GM12892 (cell line): ENCODE results near the gene PBX1.
"Not testable (repeated sequence)": the region's sequence is repeated elsewhere in the genome, so short reads cannot be mapped to it uniquely, and the experiment has no call there.

Experiments used
- DNase-seq: peaks from one replicate; pipeline ENCODE4 v3.0.0; 2011; ENCODE audit not compliant: insufficient read length
- FAIRE-seq: peaks from 2 replicates; lab custom pipeline; 2011; peaks lifted over from hg19 to GRCh38; lab: Jason Lieb, UNC
- POLR2A ChIP-seq: IDR thresholded peaks from 2 replicates; pipeline ENCODE4 v1.6.1; 2011; ENCODE audit warnings: low read depth, low read length, control low read depth
- POLR2AphosphoS5 ChIP-seq: IDR thresholded peaks from 2 replicates; pipeline ENCODE4 v1.6.1; 2011; ENCODE audit warnings: low read depth, low read length, control low read depth
- TAF1 ChIP-seq: IDR thresholded peaks from 2 replicates; pipeline ENCODE4 v1.6.1; 2011; ENCODE audit warnings: low read depth, mild to moderate bottlenecking, control low read depth, low read length, borderline replicate concordance

Gene PBX1

GRCh38 chr1:164641353-164641730 lies 82.4 kb downstream of the PBX1 start:
- DNase-seq = no peak
- FAIRE-seq = no peak
- TF ChIP-seq TAF1 = no peak

- FAIRE-seq (no peak), DNase-seq (no peak)
- no peak for TF ChIP-seq POLR2AphosphoS5
- no peak for TF ChIP-seq TAF1
- no peak for TF ChIP-seq POLR2A
Observed at GRCh38 chr1:164643018-164643417, 84.0 kb downstream of the PBX1 start.

GRCh38 chr1:164644268-164644667 lies 85.3 kb downstream of the PBX1 start:
- DNase-seq (no peak), FAIRE-seq (no peak)
- TF ChIP-seq POLR2A (no peak), TAF1 (no peak), POLR2AphosphoS5 (no peak)

- FAIRE-seq (no peak), DNase-seq (no peak)
- TF ChIP-seq POLR2AphosphoS5 = no peak
- no peak for TF ChIP-seq POLR2A
- no peak for TF ChIP-seq TAF1
Observed at GRCh38 chr1:164644774-164645644, 86.0 kb downstream of the PBX1 start.

GRCh38 chr1:164645921-164646320 lies 86.9 kb downstream of the PBX1 start:
- DNase-seq = no peak
- FAIRE-seq = no peak
- TF ChIP-seq TAF1 (no peak), POLR2AphosphoS5 (no peak), POLR2A (no peak)

GRCh38 chr1:164647211-164647610 lies 88.2 kb downstream of the PBX1 start:
- DNase-seq = no peak
- FAIRE-seq = no peak
- TF ChIP-seq TAF1 (no peak), POLR2AphosphoS5 (no peak), POLR2A (no peak)

GRCh38 chr1:164648636-164649035 lies 89.7 kb downstream of the PBX1 start:
- FAIRE-seq (no peak), DNase-seq (no peak)
- no peak for TF ChIP-seq POLR2A

GRCh38 chr1:164649146-164649545 lies 90.2 kb downstream of the PBX1 start:
- no peak for TF ChIP-seq POLR2A
- no peak for TF ChIP-seq POLR2AphosphoS5
- DNase-seq = no peak
- FAIRE-seq = no peak

GRCh38 chr1:164650531-164650930 lies 91.5 kb downstream of the PBX1 start:
- DNase-seq = no peak
- no peak for TF ChIP-seq POLR2AphosphoS5
- TF ChIP-seq TAF1 = no peak
- TF ChIP-seq POLR2A = no peak
- FAIRE-seq = no peak

GRCh38 chr1:164651351-164651951 lies 92.5 kb downstream of the PBX1 start:
- FAIRE-seq (no peak), DNase-seq (no peak)
- TF ChIP-seq POLR2AphosphoS5 (no peak), TAF1 (no peak), POLR2A (no peak)

- not testable (repeated sequence) for DNase-seq, FAIRE-seq
Observed at GRCh38 chr1:164652969-164653368, 94.0 kb downstream of the PBX1 start.

- TF ChIP-seq TAF1 (no peak), POLR2A (no peak), POLR2AphosphoS5 (no peak)
- DNase-seq (no peak), FAIRE-seq (no peak)
Observed at GRCh38 chr1:164653705-164654104, 94.7 kb downstream of the PBX1 start.
